Cardiac muscle cell (in vitro differentiated cells and primary cell): Measurements from ENCODE around the gene PELI3. TPM values are rescaled to one million over a fixed set of nuclear protein-coding genes. Genes with fewer than 3 reads are reported as not detected.

Source experiments
- DNase-seq, 2 donors: peaks; one replicate each; pipeline versions ENCODE4 v3.0.0 to v3.0.0-alpha.2; 2010 to 2017; ENCODE audit warnings: low read depth in 1 of 2, low spot score in 1 of 2
- H3K27ac ChIP-seq: fragments of 200-600 bp; sonication (generic); 2 replicates; pipeline ENCODE4 v1.5.1; 2016
- H3K27me3 ChIP-seq: fragments of 200-600 bp; sonication (generic); 2 replicates; pipeline ENCODE4 v1.6.0; 2016; ENCODE audit warnings: control low read depth
- H3K36me3 ChIP-seq: fragments of 200-600 bp; sonication (generic); 2 replicates; pipeline ENCODE4 v1.5.1; 2016; ENCODE audit warnings: control low read depth
- H3K4me1 ChIP-seq: fragments of 200-600 bp; sonication (generic); 2 replicates; pipeline ENCODE4 v1.8.1; 2017; ENCODE audit warnings: low read depth, mild to moderate bottlenecking, mixed run types
- H3K4me3 ChIP-seq: fragments of 200-600 bp; sonication (generic); 2 replicates; pipeline ENCODE4 v1.5.1; 2016; ENCODE audit warnings: mild to moderate bottlenecking
- H3K9me3 ChIP-seq: fragments of 200-600 bp; sonication (generic); 2 replicates; pipeline ENCODE4 v1.5.1; 2017; ENCODE audit warnings: low read depth, mild to moderate bottlenecking, control low read depth
- CTCF ChIP-seq: IDR thresholded peaks from 2 replicates; pipeline ENCODE4 v1.5.1; 2012; ENCODE audit warnings: low read depth, mild to moderate bottlenecking, low read length
- polyA plus RNA-seq: library from polyadenylated mRNA; unstranded; fragments of >200 nt; fragmentation: Nextera tagmentation; extraction: Ambion mirVana; gene quantifications from 2 replicates; pipeline ENCODE4 v1.2.1, GENCODE V29; 2016
- total RNA-seq: library from RNA; depleted of rRNA; stranded (reverse); fragments of >200 nt; gene quantifications from 2 replicates; pipeline ENCODE4 v1.2.3, GENCODE V29; 2016

The PELI3 gene
- total and polyA plus RNA-seq, 2 experiments from 2014 or later = 16.4 to 30.9 TPM

- no peaks in the 10 kb centered on the region for H3K9me3 ChIP-seq
- H3K36me3 ChIP-seq = no peaks in the 10 kb centered on the region
- no peak overlapping the region for H3K4me3 ChIP-seq
- no peaks in the 10 kb centered on the region for H3K4me1 ChIP-seq
- no peaks in the 10 kb centered on the region for H3K27me3 ChIP-seq
- TF ChIP-seq CTCF = no peak
- no peak for DNase-seq
- H3K27ac ChIP-seq = no peak overlapping the region
Measured at GRCh38 chr11:66447012-66447411, 19.7 kb upstream of the PELI3 start.

- no peak for DNase-seq
- H3K27ac ChIP-seq = no peak overlapping the region
- H3K4me3 ChIP-seq = no peak overlapping the region
- H3K4me1 ChIP-seq = no peaks in the 10 kb centered on the region
- H3K27me3 ChIP-seq = no peaks in the 10 kb centered on the region
- H3K9me3 ChIP-seq = no peaks in the 10 kb centered on the region
- TF ChIP-seq CTCF = no peak
- no peaks in the 10 kb centered on the region for H3K36me3 ChIP-seq
Measured at GRCh38 chr11:66448523-66448922, 18.2 kb upstream of the PELI3 start.

- H3K4me1 ChIP-seq = no peaks in the 10 kb centered on the region
- TF ChIP-seq CTCF = no peak
Measured at GRCh38 chr11:66450560-66450959, 16.1 kb upstream of the PELI3 start.

GRCh38 chr11:66451663-66452062 is 15.0 kb upstream of the PELI3 start:
- Histone ChIP-seq H3K27me3 (no peaks in the 10 kb centered on the region), H3K36me3 (no peaks in the 10 kb centered on the region), H3K27ac (no peak overlapping the region), H3K4me3 (no peak overlapping the region), H3K4me1 (no peaks in the 10 kb centered on the region), H3K9me3 (no peaks in the 10 kb centered on the region)
- DNase-seq = no peak
- TF ChIP-seq CTCF = no peak

More at GRCh38 chr11:66450560-66450959, 16.1 kb upstream of the PELI3 start:
- H3K27ac ChIP-seq = no peak overlapping the region
- no peaks in the 10 kb centered on the region for H3K36me3 ChIP-seq
- H3K4me3 ChIP-seq = no peak overlapping the region
- H3K9me3 ChIP-seq = no peaks in the 10 kb centered on the region
- no peaks in the 10 kb centered on the region for H3K27me3 ChIP-seq
- no peak for DNase-seq

- TF ChIP-seq CTCF = no peak
- Histone ChIP-seq H3K4me3 (no peak overlapping the region), H3K9me3 (no peaks in the 10 kb centered on the region), H3K4me1 (no peaks in the 10 kb centered on the region), H3K36me3 (no peaks in the 10 kb centered on the region), H3K27ac (no peak overlapping the region), H3K27me3 (no peaks in the 10 kb centered on the region)
- no peak for DNase-seq
Measured at GRCh38 chr11:66454247-66454646, 12.5 kb upstream of the PELI3 start.

- DNase-seq = no peak
- no peak overlapping the region for H3K27ac ChIP-seq
- H3K4me1 ChIP-seq = no peaks in the 10 kb centered on the region
- no peaks in the 10 kb centered on the region for H3K27me3 ChIP-seq
- H3K4me3 ChIP-seq = no peak overlapping the region
- H3K36me3 ChIP-seq = no peaks in the 10 kb centered on the region
- TF ChIP-seq CTCF = no peak
- H3K9me3 ChIP-seq = no peaks in the 10 kb centered on the region
Measured at GRCh38 chr11:66454828-66455227, 11.9 kb upstream of the PELI3 start.
